Spleen (tissue), 11 donors: Measurements from ENCODE around the gene CHN1. TPM values are rescaled to one million over a fixed set of nuclear protein-coding genes. Genes with fewer than 3 reads are reported as not detected.
A peak's percentile ranks its signal among the peaks of the same experiment; 100 is the strongest.

Experiments used
- DNase-seq: peaks from one replicate; pipeline ENCODE4 v3.0.0-alpha.2; 2020
- H3K27ac ChIP-seq, 8 donors: fragments of 200-600 bp; sonication (generic) in 7 of 8; 1 replicate in 4 of 8; 2 replicates in 4 of 8; pipeline versions ENCODE4 v1.5.0 to v1.8.0; 2016 to 2021; ENCODE audit warnings: inconsistent platforms in 4 of 8, mild to moderate bottlenecking in 4 of 8, moderate library complexity in 1 of 8
- H3K27me3 ChIP-seq, 7 donors: fragments of 200-600 bp; sonication (generic) in 6 of 7; replicated peaks in 1 of 7; 1 replicate in 4 of 7; 2 replicates in 3 of 7; pipeline versions ENCODE4 v1.5.0 to v1.8.0; 2016 to 2021; ENCODE audit warnings: inconsistent platforms in 3 of 7, mild to moderate bottlenecking in 1 of 7
- H3K36me3 ChIP-seq, 6 donors: fragments of 200-600 bp; sonication (generic) in 5 of 6; 1 replicate in 4 of 6; 2 replicates in 2 of 6; pipeline versions ENCODE4 v1.5.0 to v1.8.0; 2016 to 2021; ENCODE audit warnings: inconsistent platforms in 2 of 6
- H3K4me1 ChIP-seq, 6 donors: fragments of 200-600 bp; sonication (generic) in 5 of 6; 1 replicate in 3 of 6; 2 replicates in 3 of 6; pipeline versions ENCODE4 v1.5.0 to v1.8.0; 2016 to 2021; ENCODE audit warnings: inconsistent platforms in 3 of 6
- H3K4me3 ChIP-seq, 8 donors: fragments of 200-600 bp; sonication (generic) in 7 of 8; 1 replicate in 4 of 8; 2 replicates in 4 of 8; pipeline versions ENCODE4 v1.5.0 to v1.8.0; 2016 to 2021; ENCODE audit warnings: inconsistent platforms in 4 of 8, mild to moderate bottlenecking in 4 of 8, moderate library complexity in 2 of 8
- H3K9me3 ChIP-seq, 8 donors: fragments of 200-600 bp; sonication (generic) in 7 of 8; 1 replicate in 4 of 8; 2 replicates in 4 of 8; pipeline versions ENCODE4 v1.5.0 to v1.8.0; 2016 to 2021; ENCODE audit warnings: inconsistent platforms in 4 of 8
- CTCF ChIP-seq, 11 experiments: fragments of 200-600 bp in 7 of 11; fragments of 450-650 bp in 4 of 11; sonication (generic) in 4 of 11; IDR thresholded peaks in 8 of 11; conservative IDR thresholded peaks in 3 of 11; 1 replicate in 7 of 11; 2 replicates in 4 of 11; pipeline versions ENCODE4 v1.4.0 to v1.8.0; 2016 to 2021; ENCODE audit warnings: antibody characterized with exemption in 11 of 11, inconsistent platforms in 4 of 11, mild to moderate bottlenecking in 1 of 11
- POLR2A ChIP-seq, 3 donors: fragments of 450-650 bp; IDR thresholded peaks; one replicate each; pipeline ENCODE4 v1.5.1; 2017; ENCODE audit warnings: antibody characterized with exemption in 3 of 3, mild to moderate bottlenecking in 1 of 3
- POLR2AphosphoS5 ChIP-seq, 3 donors: sonication (generic); formaldehyde crosslinking; IDR thresholded peaks; one replicate each; pipeline ENCODE4 v1.5.1; 2017; ENCODE audit warnings: antibody characterized with exemption in 3 of 3
- WGBS, 5 donors: extraction: QIAGEN DNeasy Blood & Tissue Kit in 3 of 5; methylation state at CpG; one replicate each; pipeline versions ENCODE4 v1.1.5 to v1.1.7; 2013 to 2018; 5-methylcytosine and 5-hydroxymethylcytosine counted together
- intact Hi-C: fragments of 100-400 bp; cut with DNase I; formaldehyde crosslinking; loops from one replicate; pipeline ENCODE4 v1.15.0; 2023; ENCODE audit warnings: low total_unique reads
- polyA plus RNA-seq, 3 donors: library from polyadenylated mRNA; stranded (reverse); fragments of 200-250 nt; gene quantifications; one replicate each; pipeline ENCODE4 v1.2.1, GENCODE V29; 2013
- total RNA-seq, 7 donors: library from RNA; depleted of rRNA in 3 of 7; stranded (reverse); fragments of >200 nt in 3 of 7; fragmentation: NEBNext Ultra II Directional in 4 of 7; extraction: Animal tissue kit (Norgen Biotek cat#: 25700) in 4 of 7; gene quantifications; one replicate each; pipeline versions ENCODE4 v1.1.0 to v1.2.1, GENCODE V29; 2016 to 2021
- donor health status: healthy with polysubstance abuse.
- donor health status: DM: no; HTN: no; CAD: no; lungs with moderate emphysema.
- donor health status: DM: no; HTN: no; CAD: no.
- donor health status: Bipolar disorder and iron deficiency.
- donor health status: healthy.
- donor health status: DM: no; HTN: no; CAD: no.
- donor health status: DM: yes; HTN: yes; CAD: no.

Gene CHN1
- total and polyA plus RNA-seq, 10 donors = 5.4 to 14.6 (median 9.7) TPM

DNA sequence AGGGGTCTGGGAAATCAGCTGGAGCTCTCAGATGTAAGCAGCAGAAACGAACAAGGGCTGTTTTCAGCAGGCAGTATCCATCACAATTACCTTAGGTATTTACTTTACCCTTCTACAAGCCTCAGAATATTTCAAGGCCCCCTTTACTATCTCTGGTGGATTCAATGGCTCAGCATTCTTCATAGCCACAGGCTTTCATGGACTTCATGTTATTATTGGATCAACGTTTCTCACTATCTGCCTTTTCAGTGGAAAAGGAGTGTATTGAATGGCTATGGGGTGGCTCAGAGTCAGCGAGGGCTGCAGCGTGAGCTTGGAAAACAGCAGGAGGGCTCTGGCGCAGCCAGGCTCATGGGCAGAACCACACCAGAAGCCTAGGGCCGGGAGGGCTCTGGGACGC is 224.3 kb downstream of the CHN1 start:
- no peak overlapping the region for H3K4me3 ChIP-seq

GRCh38 chr2:174780191-174780840 is 224.9 kb downstream of the CHN1 start:
- H3K36me3 ChIP-seq = no peaks in the 10 kb centered on the region
- H3K27me3 ChIP-seq = no peaks in the 10 kb centered on the region
- no peak for DNase-seq
- peaks cover 6 to 25% (median 16%) of the 10 kb centered on the region in 6 donors for H3K4me1 ChIP-seq
- no peak overlapping the region for H3K27ac ChIP-seq
- TF ChIP-seq POLR2A (IDR thresholded peaks at IDR 0.05) = no peak
- no peak for TF ChIP-seq POLR2AphosphoS5 (IDR thresholded peaks at IDR 0.05)
- TF ChIP-seq CTCF (IDR thresholded peaks at IDR 0.05 in 8 of 11, conservative IDR thresholded peaks at IDR 0.05 in 3 of 11) = no peak
- WGBS, 5 donors = 67 to 89% (median 86%) methylated on average over 5 of the region's 5 CpGs
- H3K4me3 ChIP-seq = no peak overlapping the region
- intact Hi-C loops = no loop called here
- no peaks in the 10 kb centered on the region for H3K9me3 ChIP-seq

More for the DNA sequence above, 224.3 kb downstream of the CHN1 start:
- H3K27ac ChIP-seq = no peak overlapping the region
- intact Hi-C loops = no loop called here
- no peaks in the 10 kb centered on the region for H3K9me3 ChIP-seq
- peaks cover 6 to 23% (median 16%) of the 10 kb centered on the region in 6 donors for H3K4me1 ChIP-seq
- no peak for DNase-seq
- H3K27me3 ChIP-seq = no peaks in the 10 kb centered on the region
- TF ChIP-seq CTCF (IDR thresholded peaks at IDR 0.05 in 8 of 11, conservative IDR thresholded peaks at IDR 0.05 in 3 of 11) (no peak), POLR2AphosphoS5 (IDR thresholded peaks at IDR 0.05) (no peak), POLR2A (IDR thresholded peaks at IDR 0.05) (no peak)
- H3K36me3 ChIP-seq = no peaks in the 10 kb centered on the region
- WGBS, 5 donors = 83 to 96% (median 89%) methylated on average over 7 of the region's 7 CpGs

DNA sequence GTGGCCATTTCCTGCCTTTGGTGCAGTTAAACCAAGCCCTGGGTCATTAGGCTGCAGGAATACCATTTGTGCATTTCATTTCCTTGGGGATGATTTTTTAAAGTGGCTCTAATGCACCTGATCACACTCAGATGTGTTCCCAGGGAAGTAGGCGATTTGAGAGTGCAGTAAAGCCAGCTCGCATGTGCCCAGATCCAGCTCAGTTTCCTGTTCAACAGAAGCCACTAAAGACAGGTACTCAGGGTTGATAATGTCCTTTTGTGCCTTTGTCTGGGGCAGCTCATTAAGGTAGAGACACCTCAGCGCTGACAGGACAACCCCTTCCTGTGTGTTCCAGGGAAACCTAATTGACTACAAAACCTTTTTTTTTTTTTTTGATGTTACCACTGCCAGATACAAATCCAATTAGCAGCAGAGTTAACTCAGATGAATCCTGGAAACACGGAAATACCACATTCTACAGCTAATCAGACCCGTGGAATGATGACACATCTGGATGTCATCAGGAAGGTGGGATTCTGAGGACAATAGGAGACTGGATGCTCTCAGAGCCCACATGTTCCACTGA is 225.7 kb downstream of the CHN1 start:
- DNase-seq = no peak
- H3K36me3 ChIP-seq = no peaks in the 10 kb centered on the region
- peaks cover 6 to 25% (median 16%) of the 10 kb centered on the region in 6 donors for H3K4me1 ChIP-seq
- no peaks in the 10 kb centered on the region for H3K9me3 ChIP-seq
- H3K27ac ChIP-seq = peak overlapping the region in 4 of 8 donors; percentile 37 to 79 (median 55)
- no peaks in the 10 kb centered on the region for H3K27me3 ChIP-seq
- intact Hi-C loops = no loop called here
- TF ChIP-seq POLR2A (IDR thresholded peaks at IDR 0.05) (no peak), POLR2AphosphoS5 (IDR thresholded peaks at IDR 0.05) (no peak), CTCF (IDR thresholded peaks at IDR 0.05 in 8 of 11, conservative IDR thresholded peaks at IDR 0.05 in 3 of 11) (no peak)
- no peak overlapping the region for H3K4me3 ChIP-seq
- WGBS, 5 donors = 73 to 91% (median 87%) methylated on average over 5 of the region's 5 CpGs
